GM19099 (cell line): Measurements from ENCODE around the gene C17orf50.

Experiments
- POLR2A ChIP-seq: IDR thresholded peaks from 3 replicates; pipeline ENCODE4 v1.6.1; 2011; ENCODE audit warnings: low read depth; ENCODE audit not compliant: insufficient read length; ENCODE audit errors: extremely low read depth

The C17orf50 gene

DNA sequence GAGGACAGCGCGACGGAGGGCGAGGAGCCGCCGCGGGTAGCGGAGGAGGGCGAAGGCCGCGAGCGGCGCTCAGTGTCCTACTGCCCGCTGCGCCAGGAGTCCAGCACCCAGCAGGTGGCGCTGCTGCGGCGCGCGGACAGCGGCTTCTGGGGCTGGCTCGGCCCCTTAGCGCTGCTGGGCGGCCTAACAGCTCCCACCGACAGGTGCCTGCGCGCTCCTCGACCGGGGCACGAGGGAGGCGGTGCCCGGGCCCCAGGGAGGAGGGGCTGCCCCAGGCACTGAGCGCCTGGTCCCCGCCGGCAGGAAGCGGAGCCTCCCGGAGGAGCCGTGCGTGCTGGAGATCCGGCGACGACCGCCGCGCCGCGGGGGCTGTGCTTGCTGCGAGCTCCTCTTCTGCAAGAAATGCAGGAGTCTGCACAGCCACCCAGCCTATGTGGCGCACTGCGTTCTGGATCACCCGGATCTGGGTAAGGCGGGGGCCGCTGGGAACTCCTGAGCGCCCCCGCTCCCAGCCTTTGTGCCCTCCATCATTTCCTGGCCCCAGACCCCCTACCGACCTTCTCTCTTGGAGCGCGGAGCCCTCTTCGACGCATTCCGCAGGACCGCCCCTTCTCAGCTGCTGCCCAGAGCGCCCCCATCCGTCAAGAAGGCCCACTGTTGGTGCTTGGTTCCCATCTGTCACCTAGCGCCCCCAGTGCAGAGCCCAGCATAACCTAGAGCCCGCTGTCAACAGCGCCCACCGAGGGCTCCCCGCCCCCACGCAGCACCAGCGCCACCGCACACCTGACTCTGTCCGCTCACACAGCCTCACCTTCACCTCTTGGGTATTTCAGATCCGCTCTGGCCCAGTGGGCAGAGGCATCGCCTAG, 3.7 kb downstream of the C17orf50 start:
- TF ChIP-seq POLR2A = no peak

DNA sequence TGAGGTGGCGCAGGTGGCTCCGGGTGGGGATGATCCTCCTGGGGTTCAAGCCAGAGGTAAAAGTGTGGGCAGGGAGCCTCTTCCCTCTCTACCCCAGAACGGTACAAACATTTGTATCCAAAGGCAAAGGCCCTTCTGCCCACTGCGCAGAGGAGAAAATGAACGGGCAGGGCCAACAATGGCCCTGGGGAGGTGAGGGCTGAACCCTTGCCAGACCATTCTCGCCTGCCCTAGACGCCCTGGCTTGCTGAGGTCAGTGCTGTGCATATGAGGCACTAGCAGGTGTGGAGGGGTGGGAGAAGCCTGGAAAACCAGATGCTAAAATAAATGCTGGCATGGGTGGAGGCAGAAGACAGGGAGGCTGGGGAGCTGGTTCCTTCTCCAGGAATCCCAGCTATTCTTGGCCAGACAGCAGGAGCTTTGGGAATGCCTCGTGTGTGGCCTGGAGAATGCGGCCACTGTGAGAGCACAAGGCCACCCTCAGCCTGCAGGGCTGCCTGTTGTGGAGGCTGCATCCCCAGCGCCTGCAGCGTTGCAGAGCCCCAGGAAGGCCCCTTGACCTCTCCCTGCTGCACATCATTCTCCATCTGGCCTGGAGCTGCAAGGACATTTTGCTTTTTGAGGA, 4.5 kb downstream of the C17orf50 start:
- no peak for TF ChIP-seq POLR2A

DNA sequence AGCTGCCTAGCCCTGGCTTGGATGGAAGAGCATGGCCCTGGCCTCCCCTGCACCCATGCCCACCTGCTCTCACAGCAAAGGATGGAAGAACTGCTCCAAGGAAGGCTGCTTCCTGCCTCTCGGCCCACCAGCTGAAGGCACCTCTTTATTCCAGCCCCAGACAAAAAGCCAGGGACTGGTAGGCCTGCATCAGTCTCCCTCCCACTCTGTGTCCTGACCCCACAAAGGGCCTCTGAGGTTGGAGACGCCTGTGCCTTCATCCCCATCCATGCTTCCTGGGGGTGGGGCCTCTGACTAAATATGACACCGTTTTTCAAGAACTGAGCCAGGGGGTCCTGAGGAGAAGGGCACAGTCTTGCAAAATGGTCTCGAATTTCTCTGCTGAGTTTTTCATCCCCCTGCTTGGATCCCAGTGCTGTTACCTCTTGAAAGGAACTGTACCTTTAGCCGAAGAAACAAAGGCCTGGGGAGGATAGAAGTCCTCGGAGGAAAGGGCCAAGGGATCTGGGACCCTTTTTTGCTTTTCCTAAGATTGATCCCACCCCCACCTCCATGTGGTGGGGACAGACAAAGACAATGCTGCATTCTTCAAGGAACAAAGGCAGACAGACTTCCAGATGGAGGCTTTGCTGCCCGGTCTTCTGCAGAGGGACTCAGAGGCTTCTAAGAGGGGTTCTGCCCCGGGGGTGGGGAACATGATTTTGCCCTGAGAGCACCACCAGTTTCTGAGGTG, 5.2 kb downstream of the C17orf50 start:
- TF ChIP-seq POLR2A = no peak

GRCh38 chr17:35766489-35766877, 5.8 kb downstream of the C17orf50 start:
- TF ChIP-seq POLR2A = no peak

DNA sequence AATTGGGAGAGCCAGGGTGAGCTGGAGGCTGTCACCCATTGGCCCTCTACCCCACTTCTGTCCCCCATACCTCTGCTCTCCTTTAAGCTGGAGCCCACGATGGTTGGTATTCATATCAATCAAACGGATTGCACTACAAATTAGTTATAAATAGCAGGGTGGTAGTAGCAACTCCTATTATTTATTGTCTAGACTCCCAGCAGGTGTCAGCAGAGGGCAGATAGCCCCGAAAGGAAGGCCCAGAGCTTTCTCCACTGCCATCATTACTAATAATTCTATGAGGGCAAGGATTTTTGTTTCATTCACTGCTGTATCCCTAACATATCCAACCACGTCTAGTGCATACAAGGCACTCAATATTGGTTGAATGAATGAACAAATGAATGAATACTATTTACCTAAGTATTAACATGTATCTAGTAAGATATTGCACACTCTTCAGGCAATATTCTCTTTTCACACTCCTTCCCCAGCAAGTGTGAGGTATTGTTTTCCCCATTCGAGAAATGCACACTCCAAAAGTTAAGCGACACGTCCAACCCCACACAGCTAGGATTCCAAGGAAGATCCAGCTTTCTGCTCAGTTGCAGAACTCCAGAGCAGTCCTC, 6.3 kb downstream of the C17orf50 start:
- no peak for TF ChIP-seq POLR2A

- TF ChIP-seq POLR2A = no peak
Measured at GRCh38 chr17:35768797-35769196, 8.1 kb downstream of the C17orf50 start.

- no peak for TF ChIP-seq POLR2A
Measured at GRCh38 chr17:35769895-35770486, 9.3 kb downstream of the C17orf50 start.

- TF ChIP-seq POLR2A = no peak
Measured at GRCh38 chr17:35773129-35773528, 12.4 kb downstream of the C17orf50 start.

DNA sequence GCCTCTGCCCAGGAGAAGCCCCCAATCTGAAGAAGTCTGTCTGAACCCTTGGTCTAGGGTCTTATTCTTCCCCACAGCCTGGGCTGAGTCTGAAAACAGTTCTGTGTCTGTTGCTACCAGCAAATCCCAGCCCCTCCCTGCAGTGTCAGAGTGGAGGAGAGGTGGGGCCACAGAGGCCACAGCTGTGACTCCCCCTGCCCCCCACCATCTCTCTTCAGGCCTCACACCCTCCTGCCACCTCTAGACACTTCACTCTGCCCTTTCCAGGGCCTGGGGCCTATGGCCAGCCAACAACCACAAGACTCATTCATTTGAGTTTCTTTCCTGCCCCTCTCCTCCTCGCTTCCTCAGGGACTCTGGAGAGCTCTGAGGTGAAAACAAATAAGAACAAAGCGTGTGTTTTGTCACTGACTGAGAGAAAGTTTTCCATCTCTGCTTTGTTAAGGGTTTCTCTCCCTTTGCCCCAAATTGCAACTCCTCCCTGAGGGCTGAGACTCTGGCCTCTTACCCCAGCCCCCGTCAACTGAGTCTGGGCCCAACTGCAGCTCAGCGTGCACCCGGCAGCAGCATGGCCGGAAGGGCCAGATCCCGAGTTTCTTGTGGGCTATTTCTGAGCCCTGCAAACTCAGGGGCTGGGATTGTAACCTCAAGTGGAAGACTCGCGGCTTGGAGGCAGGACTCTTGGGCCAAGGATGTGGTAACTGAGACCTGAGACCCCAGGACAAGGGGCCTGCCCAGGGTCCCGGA, 13.2 kb downstream of the C17orf50 start:
- TF ChIP-seq POLR2A = no peak

GRCh38 chr17:35774499-35774898, 13.8 kb downstream of the C17orf50 start:
- TF ChIP-seq POLR2A = no peak

GRCh38 chr17:35775039-35775438, 14.4 kb downstream of the C17orf50 start:
- no peak for TF ChIP-seq POLR2A

GRCh38 chr17:35775583-35775982, 14.9 kb downstream of the C17orf50 start:
- TF ChIP-seq POLR2A = no peak

DNA sequence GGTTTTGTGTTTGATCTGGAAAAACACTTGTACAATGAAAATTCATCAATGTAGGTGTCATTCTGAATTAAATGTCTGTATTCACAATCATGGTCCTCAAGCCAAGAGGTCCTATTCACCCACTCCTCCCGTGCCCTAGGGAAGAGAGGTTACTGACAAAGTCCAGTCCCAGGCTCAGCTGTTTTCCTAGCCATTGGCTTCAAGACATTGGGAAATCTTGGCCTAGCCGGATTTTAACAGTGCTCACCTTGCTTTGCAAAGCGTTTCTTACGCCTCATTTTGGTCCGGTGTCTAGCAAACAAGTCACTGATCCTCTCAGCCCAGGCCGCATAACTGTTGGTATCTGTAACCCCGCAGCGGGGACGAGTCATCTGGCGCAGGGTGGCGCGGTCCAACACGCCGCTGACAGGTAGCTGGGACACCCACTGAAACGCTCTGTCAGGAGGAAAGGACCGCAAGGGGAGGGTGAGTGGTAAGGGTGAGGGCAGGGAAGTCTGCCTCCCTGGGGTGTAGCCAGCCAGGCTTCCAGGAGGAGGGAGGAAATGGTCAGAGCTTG, 18.0 kb downstream of the C17orf50 start:
- TF ChIP-seq POLR2A = no peak

DNA sequence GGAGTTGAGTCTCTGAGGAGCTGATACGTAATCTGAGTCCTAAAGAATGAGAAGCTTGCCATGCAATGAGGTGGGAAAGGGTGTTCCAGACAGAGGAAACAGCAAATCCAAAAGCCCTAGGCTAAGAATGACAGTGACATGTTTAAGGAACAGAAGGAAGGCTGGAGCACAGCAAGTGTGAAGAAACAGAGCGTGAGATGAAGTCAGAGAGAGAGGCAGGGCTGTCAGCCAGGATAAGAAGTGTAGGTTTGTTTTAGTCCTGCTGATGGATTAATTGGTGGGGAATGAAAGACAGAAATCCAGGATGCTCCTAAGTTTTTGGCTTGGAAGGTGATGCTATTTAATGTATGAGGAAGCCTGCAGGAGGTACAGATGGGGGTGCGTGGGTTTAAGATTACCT, 20.3 kb downstream of the C17orf50 start:
- TF ChIP-seq POLR2A = no peak

GRCh38 chr17:35784895-35785294, 24.2 kb downstream of the C17orf50 start:
- TF ChIP-seq POLR2A = no peak
